NCI-H2227 treated with DMSO at 0.1 percent for 48 hours (cell line): ENCODE measurements around the gene TMEM141.
"Not testable (repeated sequence)": the region's sequence is repeated elsewhere in the genome, so short reads cannot be mapped to it uniquely, and the experiment has no call there.

ENCODE experiments used
- DNase-seq: peaks from one replicate; lab custom pipeline; 2025; lab: John Stamatoyannopoulos, UW

Gene TMEM141

GRCh38 chr9:136833381-136834048 is 42.4 kb downstream of the TMEM141 start:
- not testable (repeated sequence) for DNase-seq

- DNase-seq = no peak
Observed at GRCh38 chr9:136835162-136835931, 44.2 kb downstream of the TMEM141 start.

- DNase-seq = no peak
Observed at GRCh38 chr9:136835932-136836904, 45.1 kb downstream of the TMEM141 start.

GRCh38 chr9:136837146-136837855 is 46.2 kb downstream of the TMEM141 start:
- DNase-seq = no peak

- DNase-seq = not testable (repeated sequence)
Observed at GRCh38 chr9:136837856-136838277, 46.7 kb downstream of the TMEM141 start.

GRCh38 chr9:136838314-136839228 is 47.4 kb downstream of the TMEM141 start:
- no peak for DNase-seq

- DNase-seq = no peak
Observed at GRCh38 chr9:136839229-136840139, 48.3 kb downstream of the TMEM141 start.

GRCh38 chr9:136840140-136840876 is 49.2 kb downstream of the TMEM141 start:
- DNase-seq = peak; percentile 55

GRCh38 chr9:136840877-136841645 is 49.9 kb downstream of the TMEM141 start:
- DNase-seq = peak; percentile 43

- not testable (repeated sequence) for DNase-seq
Observed at GRCh38 chr9:136841646-136842379, 50.7 kb downstream of the TMEM141 start.

GRCh38 chr9:136842380-136842948 is 51.3 kb downstream of the TMEM141 start, which contains the start of gene AJM1:
Gene AJM1 (plus strand): TSS chr9:136842478. CDS start chr9:136844415, 1,937 bp downstream.
- peak; percentile 44 for DNase-seq
